CD8-positive, alpha-beta memory T cell (primary cell): Measurements from ENCODE around the gene AOPEP. TPM values are rescaled to one million over a fixed set of nuclear protein-coding genes. Genes with fewer than 3 reads are reported as not detected.

ENCODE experiments used
- CTCF ChIA-PET: fragments of 350-600 bp; sonication (Branson Sonifier 250); formaldehyde crosslinking; loops from one replicate; lab custom pipeline; 2021; ENCODE audit warnings: antibody characterized with exemption; lab: Charles Lee
- POLR2A ChIA-PET: fragments of 350-600 bp; sonication (Branson Sonifier 250); formaldehyde crosslinking; loops from one replicate; lab custom pipeline; 2021; ENCODE audit warnings: antibody characterized with exemption; lab: Charles Lee
- DNase-seq, 5 donors: peaks; one replicate each; pipeline versions ENCODE4 v3.0.0 to v3.0.0-alpha.2; 2020 to 2022; ENCODE audit warnings: mixed read lengths in 1 of 5
- H3K27ac ChIP-seq: one replicate; pipeline ENCODE4 v1.7.0; 2013; ENCODE audit warnings: low read depth, mild to moderate bottlenecking, low read length, moderate library complexity
- H3K27me3 ChIP-seq: 2 replicates; pipeline ENCODE4 v1.7.0; 2013; ENCODE audit warnings: low read length, mild to moderate bottlenecking; ENCODE audit not compliant: insufficient read depth, poor library complexity, severe bottlenecking
- H3K36me3 ChIP-seq: 2 replicates; pipeline ENCODE4 v1.7.0; 2013; ENCODE audit warnings: mild to moderate bottlenecking, low read length, moderate library complexity; ENCODE audit not compliant: insufficient read depth
- H3K4me1 ChIP-seq: 2 replicates; pipeline ENCODE4 v1.7.0; 2013; ENCODE audit warnings: mild to moderate bottlenecking, low read length, moderate library complexity; ENCODE audit not compliant: insufficient read depth
- H3K4me3 ChIP-seq: 2 replicates; pipeline ENCODE4 v1.7.0; 2013; ENCODE audit warnings: mild to moderate bottlenecking, low read length
- H3K9me3 ChIP-seq: 2 replicates; pipeline ENCODE4 v1.7.0; 2013; ENCODE audit warnings: mild to moderate bottlenecking, low read length
- H3K27ac Mint-ChIP-seq, 8 donors: one replicate each; pipeline ENCODE4 v1.8.0; 2020 to 2021; ENCODE audit warnings: mixed read lengths in 8 of 8, mild to moderate bottlenecking in 6 of 8, inconsistent platforms in 3 of 8, moderate library complexity in 3 of 8
- H3K27me3 Mint-ChIP-seq, 2 donors: one replicate each; pipeline ENCODE4 v1.8.0; 2020 to 2021; ENCODE audit warnings: mixed read lengths in 2 of 2, mild to moderate bottlenecking in 1 of 2, moderate library complexity in 1 of 2
- H3K36me3 Mint-ChIP-seq, 3 donors: one replicate each; pipeline ENCODE4 v1.8.0; 2020 to 2021; ENCODE audit warnings: mixed read lengths in 3 of 3, inconsistent platforms in 1 of 3, mild to moderate bottlenecking in 1 of 3
- H3K4me1 Mint-ChIP-seq, 3 donors: one replicate each; pipeline ENCODE4 v1.8.0; 2020 to 2021; ENCODE audit warnings: mixed read lengths in 3 of 3, inconsistent platforms in 1 of 3, mild to moderate bottlenecking in 1 of 3
- H3K4me3 Mint-ChIP-seq, 7 donors: one replicate each; pipeline ENCODE4 v1.8.0; 2020 to 2021; ENCODE audit warnings: mixed read lengths in 7 of 7, mild to moderate bottlenecking in 6 of 7, moderate library complexity in 4 of 7, inconsistent platforms in 2 of 7
- H3K9me3 Mint-ChIP-seq, 5 donors: one replicate each; pipeline ENCODE4 v1.8.0; 2020 to 2022; ENCODE audit warnings: mixed read lengths in 5 of 5, mild to moderate bottlenecking in 3 of 5, moderate library complexity in 2 of 5, inconsistent platforms in 1 of 5
- polyA plus RNA-seq: library from polyadenylated mRNA; unstranded; fragments of 300-500 nt; fragmentation: Illumina TruSeq; gene quantifications from one replicate; pipeline ENCODE4 v1.2.3, GENCODE V29; 2021
- total RNA-seq, 2 experiments: library from RNA; stranded (reverse); gene quantifications; one replicate each; pipeline ENCODE4 v1.2.3, GENCODE V29; 2021

The AOPEP gene
- total and polyA plus RNA-seq, 3 experiments from 2014 or later = 4.2 to 7.1 (median 6.9) TPM

DNA sequence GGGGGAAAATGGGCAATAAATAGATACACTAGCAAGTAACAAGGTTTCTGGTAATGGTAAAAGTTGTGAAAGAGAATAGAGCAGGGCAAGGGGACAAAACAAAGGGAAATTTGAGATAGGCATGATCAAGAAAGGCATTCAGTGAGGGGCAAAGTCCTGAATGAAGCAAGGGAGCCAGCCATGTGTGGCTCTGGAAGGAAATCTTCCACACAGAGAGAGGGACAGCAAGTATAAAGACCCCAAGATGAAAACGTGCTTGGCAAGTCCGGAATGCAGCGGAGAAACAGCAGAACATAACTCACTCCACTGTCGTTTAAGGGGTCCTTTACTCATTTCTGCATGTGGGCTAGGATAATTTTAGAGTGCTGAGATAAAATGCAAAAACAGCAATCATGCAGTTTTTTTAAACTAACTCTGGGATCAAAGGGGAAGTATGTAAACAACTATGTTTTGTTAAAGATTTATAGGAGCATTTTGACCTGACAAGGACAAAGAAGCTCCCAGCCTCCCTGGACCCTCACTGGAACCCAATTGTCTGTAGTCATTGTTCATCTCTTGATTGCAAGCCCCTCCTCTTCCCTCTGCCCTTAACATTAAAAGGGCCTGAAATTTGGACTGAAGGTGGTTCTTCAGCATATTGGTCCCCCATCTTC is 22.9 kb upstream of the AOPEP start:
- H3K27ac Mint-ChIP-seq = no peak overlapping the region
- CTCF ChIA-PET = interaction anchor here (1.0 kb wide), 1 partner anchor 22 kb away, joined by 3 read pairs; no protein-coding TSS in a partner anchor
- Histone ChIP-seq H3K4me3 (no peak overlapping the region), H3K27me3 (no peaks in the 10 kb centered on the region), H3K4me1 (no peaks in the 10 kb centered on the region), H3K9me3 (no peaks in the 10 kb centered on the region), H3K36me3 (no peaks in the 10 kb centered on the region), H3K27ac (no peak overlapping the region)
- H3K9me3 Mint-ChIP-seq = no peaks in the 10 kb centered on the region
- POLR2A ChIA-PET = no interaction called here
- no peak overlapping the region for H3K4me3 Mint-ChIP-seq
- H3K36me3 Mint-ChIP-seq = peaks cover 0 to 2% (median 0%) of the 10 kb centered on the region in 3 donors
- peaks cover 13 to 47% of the 10 kb centered on the region in 2 donors for H3K27me3 Mint-ChIP-seq
- no peak for DNase-seq
- no peaks in the 10 kb centered on the region for H3K4me1 Mint-ChIP-seq

DNA sequence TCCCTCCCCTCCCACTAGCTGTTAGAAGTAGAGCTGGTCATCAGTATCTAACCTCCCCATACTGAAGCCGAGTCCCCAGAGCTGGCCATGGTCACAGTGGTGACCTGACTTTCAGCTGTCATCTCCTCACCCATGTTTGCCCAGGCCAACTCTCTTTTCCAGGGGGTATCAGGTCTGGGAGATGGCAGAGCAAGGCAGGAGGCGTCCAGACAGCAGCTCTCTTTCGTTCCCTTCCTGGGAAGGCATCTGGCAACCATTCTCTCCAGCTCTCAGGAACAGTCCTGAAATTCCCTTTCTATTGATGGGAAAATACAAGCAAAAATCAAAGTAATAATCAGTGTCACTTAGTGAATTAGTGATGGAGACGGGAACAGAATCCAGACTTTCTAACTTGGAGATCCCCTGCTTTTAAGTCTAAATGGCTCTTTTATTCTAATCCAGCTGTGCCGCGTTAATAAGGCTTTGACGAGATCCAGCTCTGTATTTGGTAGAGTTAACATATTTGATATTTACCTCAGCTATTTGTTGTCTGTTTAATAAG is 21.3 kb upstream of the AOPEP start:
- Histone ChIP-seq H3K27ac (no peak overlapping the region), H3K9me3 (no peaks in the 10 kb centered on the region), H3K4me3 (no peak overlapping the region), H3K36me3 (no peaks in the 10 kb centered on the region), H3K4me1 (no peaks in the 10 kb centered on the region), H3K27me3 (no peaks in the 10 kb centered on the region)
- Mint-ChIP-seq H3K36me3 (no peaks in the 10 kb centered on the region), H3K27me3 (peaks cover 9 to 39% of the 10 kb centered on the region in 2 donors), H3K27ac (no peak overlapping the region), H3K9me3 (no peaks in the 10 kb centered on the region), H3K4me1 (no peaks in the 10 kb centered on the region), H3K4me3 (no peak overlapping the region)
- DNase-seq = no peak
- POLR2A ChIA-PET = interaction anchor here (0.6 kb wide), 1 partner anchor 36 kb away, joined by 3 read pairs; no protein-coding TSS in a partner anchor
- CTCF ChIA-PET = interaction anchor here (0.8 kb wide), 1 partner anchor 24 kb away, joined by 3 read pairs; no protein-coding TSS in a partner anchor

DNA sequence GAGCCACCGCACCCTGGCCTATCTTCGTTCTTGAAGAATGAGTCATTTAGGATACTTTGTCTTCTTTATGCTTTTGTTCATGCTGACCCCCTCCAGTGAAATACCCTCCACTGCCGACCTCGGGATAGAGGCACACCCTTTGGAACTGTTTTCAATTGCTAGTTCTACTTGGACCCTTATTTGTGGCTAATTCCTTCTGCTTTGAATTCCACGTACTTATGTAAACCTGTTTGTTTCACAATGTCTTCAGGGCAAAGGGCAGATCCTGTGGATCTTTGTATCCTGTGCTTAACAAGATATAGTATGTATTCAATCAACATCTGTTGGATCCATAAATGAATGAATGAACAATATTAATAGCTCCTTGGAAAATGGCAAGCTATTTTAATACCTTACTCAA is 19.6 kb upstream of the AOPEP start:
- H3K27ac ChIP-seq = no peak overlapping the region
- POLR2A ChIA-PET = no interaction called here

DNA sequence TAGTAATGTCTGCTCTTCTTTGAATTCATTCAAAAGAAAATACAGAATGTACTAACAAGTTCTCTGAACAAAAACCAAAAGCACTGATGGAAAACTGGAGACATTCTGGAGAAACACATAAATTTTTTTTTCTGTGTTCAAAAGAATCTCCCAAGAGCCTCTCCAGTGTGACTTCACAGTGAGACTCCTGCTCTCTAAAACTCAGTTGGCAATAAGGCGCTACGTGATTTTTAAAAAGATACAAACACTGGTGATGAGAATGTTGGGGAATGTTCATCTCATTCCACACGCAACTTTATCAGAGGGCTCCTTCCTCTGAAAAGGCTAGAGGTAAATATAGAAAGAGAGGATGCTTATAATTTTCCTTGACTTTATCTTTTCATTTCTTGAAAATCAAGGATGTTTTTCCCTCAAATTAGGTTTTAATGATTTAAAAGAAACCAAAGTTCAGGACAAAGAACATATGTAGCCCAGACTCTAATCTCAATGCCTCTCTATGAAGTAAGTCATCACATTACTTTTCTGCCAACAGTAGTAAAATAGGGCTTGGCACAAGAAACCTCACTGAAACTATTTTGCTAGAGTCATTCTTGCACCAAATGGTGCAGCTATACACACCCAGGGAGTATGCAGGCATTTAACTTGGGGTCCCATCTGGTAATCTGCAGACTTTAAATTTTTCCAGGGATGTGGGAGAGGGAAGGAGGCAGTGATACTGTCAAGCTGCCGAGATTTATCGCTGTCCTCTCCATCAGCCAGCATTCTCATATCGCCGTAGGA is 12.9 kb upstream of the AOPEP start:
- Mint-ChIP-seq H3K4me3 (no peak overlapping the region), H3K4me1 (no peaks in the 10 kb centered on the region), H3K27ac (no peak overlapping the region), H3K27me3 (peaks cover 10 to 59% of the 10 kb centered on the region in 2 donors), H3K9me3 (peaks cover 0 to 2% (median 0%) of the 10 kb centered on the region in 5 donors), H3K36me3 (no peaks in the 10 kb centered on the region)
- CTCF ChIA-PET = no interaction called here
- no peak overlapping the region for H3K4me3 ChIP-seq
- no peaks in the 10 kb centered on the region for H3K4me1 ChIP-seq
- DNase-seq = no peak
- H3K27me3 ChIP-seq = peaks cover 3% of the 10 kb centered on the region
- H3K27ac ChIP-seq = no peak overlapping the region
- no peaks in the 10 kb centered on the region for H3K36me3 ChIP-seq
- H3K9me3 ChIP-seq = no peaks in the 10 kb centered on the region
- POLR2A ChIA-PET = no interaction called here

More for the DNA sequence above, 19.6 kb upstream of the AOPEP start:
- no peaks in the 10 kb centered on the region for H3K9me3 Mint-ChIP-seq
- H3K4me1 ChIP-seq = no peaks in the 10 kb centered on the region
- no peaks in the 10 kb centered on the region for H3K36me3 ChIP-seq
- H3K9me3 ChIP-seq = no peaks in the 10 kb centered on the region
- H3K27me3 Mint-ChIP-seq = peaks cover 13 to 43% of the 10 kb centered on the region in 2 donors
- CTCF ChIA-PET = no interaction called here
- no peaks in the 10 kb centered on the region for H3K4me1 Mint-ChIP-seq
- no peak for DNase-seq
- no peaks in the 10 kb centered on the region for H3K36me3 Mint-ChIP-seq
- H3K27me3 ChIP-seq = no peaks in the 10 kb centered on the region
- no peak overlapping the region for H3K4me3 Mint-ChIP-seq
- no peak overlapping the region for H3K4me3 ChIP-seq
- H3K27ac Mint-ChIP-seq = no peak overlapping the region

DNA sequence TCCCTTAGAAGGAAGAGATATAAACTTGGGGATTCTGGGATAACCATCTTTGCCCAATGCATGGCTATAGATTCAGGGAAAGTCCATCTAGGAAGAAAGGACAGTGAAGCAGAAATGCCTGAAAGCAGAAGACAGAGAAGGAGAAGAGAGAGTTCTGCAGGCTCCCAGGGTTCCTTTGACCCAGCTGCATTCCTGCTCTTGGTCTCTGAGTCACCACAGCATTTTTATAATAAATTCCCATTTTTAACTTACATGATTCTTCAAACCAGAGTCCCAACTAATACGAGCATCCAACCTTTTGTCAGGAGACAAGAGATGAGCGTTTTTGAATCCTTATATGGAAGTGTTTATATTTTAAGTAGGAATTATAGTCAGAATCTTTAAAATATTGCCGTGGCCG is 12.0 kb upstream of the AOPEP start:
- Mint-ChIP-seq H3K4me3 (no peak overlapping the region), H3K36me3 (no peaks in the 10 kb centered on the region), H3K9me3 (peaks cover 0 to 2% (median 0%) of the 10 kb centered on the region in 5 donors), H3K27me3 (peaks cover 10 to 62% of the 10 kb centered on the region in 2 donors), H3K4me1 (no peaks in the 10 kb centered on the region), H3K27ac (no peak overlapping the region)
- CTCF ChIA-PET = no interaction called here
- H3K4me1 ChIP-seq = no peaks in the 10 kb centered on the region
- H3K27ac ChIP-seq = no peak overlapping the region
- H3K27me3 ChIP-seq = peaks cover 3% of the 10 kb centered on the region
- no peak for DNase-seq
- H3K36me3 ChIP-seq = no peaks in the 10 kb centered on the region
- no peak overlapping the region for H3K4me3 ChIP-seq
- H3K9me3 ChIP-seq = no peaks in the 10 kb centered on the region
- POLR2A ChIA-PET = no interaction called here

DNA sequence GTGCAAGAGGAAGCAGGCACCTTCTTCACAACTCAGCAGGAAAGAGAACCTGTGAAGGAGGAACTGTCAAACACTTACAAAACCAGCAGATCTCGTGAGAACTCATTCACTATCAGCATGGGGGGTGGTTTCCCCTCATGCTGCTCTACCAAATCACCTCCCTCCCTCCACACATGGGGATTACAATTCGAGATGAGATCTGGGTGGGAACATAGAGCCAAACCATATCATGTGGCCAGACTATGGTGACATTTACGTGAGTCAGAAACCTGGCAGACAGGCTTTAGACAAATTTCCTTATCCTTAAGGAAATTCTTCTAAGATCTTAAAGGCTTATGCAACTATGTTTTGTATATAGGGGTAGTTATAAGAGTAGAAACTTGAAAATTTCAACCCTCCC is 8.7 kb upstream of the AOPEP start:
- Mint-ChIP-seq H3K27me3 (peaks cover 5 to 45% of the 10 kb centered on the region in 2 donors), H3K4me3 (no peak overlapping the region)

DNA sequence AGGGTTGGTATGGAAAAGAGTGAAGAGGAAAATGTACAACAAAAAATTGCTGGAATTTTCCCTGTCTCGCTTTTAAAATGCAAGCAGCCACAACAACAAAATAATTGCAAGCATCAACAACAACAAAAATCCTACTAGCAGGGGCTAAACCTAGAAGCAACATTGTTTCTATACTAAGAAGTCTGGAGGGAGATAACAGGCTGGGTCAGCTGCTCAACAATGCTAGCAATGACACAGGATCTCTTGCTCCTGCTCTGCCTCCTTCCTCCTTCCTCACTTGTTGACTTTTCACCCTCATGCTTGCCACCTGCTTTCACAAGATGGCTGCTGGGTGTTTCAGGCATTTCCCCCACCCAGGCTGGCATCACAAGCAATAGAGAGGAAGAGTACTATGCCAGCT is 7.6 kb upstream of the AOPEP start:
- H3K27me3 ChIP-seq = no peaks in the 10 kb centered on the region
- Mint-ChIP-seq H3K27ac (no peak overlapping the region), H3K9me3 (peaks cover 0 to 2% (median 0%) of the 10 kb centered on the region in 5 donors), H3K4me3 (no peak overlapping the region), H3K27me3 (peaks cover 5 to 37% of the 10 kb centered on the region in 2 donors), H3K4me1 (no peaks in the 10 kb centered on the region), H3K36me3 (peaks cover 0 to 4% (median 0%) of the 10 kb centered on the region in 3 donors)
- no peak for DNase-seq
- H3K9me3 ChIP-seq = no peaks in the 10 kb centered on the region
- POLR2A ChIA-PET = no interaction called here
- H3K4me1 ChIP-seq = no peaks in the 10 kb centered on the region
- no peaks in the 10 kb centered on the region for H3K36me3 ChIP-seq
- H3K4me3 ChIP-seq = no peak overlapping the region
- CTCF ChIA-PET = no interaction called here
- H3K27ac ChIP-seq = no peak overlapping the region

More for the DNA sequence above, 8.7 kb upstream of the AOPEP start:
- Histone ChIP-seq H3K4me1 (no peaks in the 10 kb centered on the region), H3K4me3 (no peak overlapping the region), H3K27me3 (peaks cover 3% of the 10 kb centered on the region), H3K27ac (no peak overlapping the region), H3K36me3 (no peaks in the 10 kb centered on the region), H3K9me3 (no peaks in the 10 kb centered on the region)
- no peaks in the 10 kb centered on the region for H3K4me1 Mint-ChIP-seq
- no peak overlapping the region for H3K27ac Mint-ChIP-seq
- ChIA-PET POLR2A (interaction anchor here (0.6 kb wide), 1 partner anchor 181 kb away, joined by 8 read pairs; no protein-coding TSS in a partner anchor), CTCF (no interaction called here)
- H3K9me3 Mint-ChIP-seq = peaks cover 0 to 2% (median 0%) of the 10 kb centered on the region in 5 donors
- no peak for DNase-seq
- H3K36me3 Mint-ChIP-seq = no peaks in the 10 kb centered on the region

DNA sequence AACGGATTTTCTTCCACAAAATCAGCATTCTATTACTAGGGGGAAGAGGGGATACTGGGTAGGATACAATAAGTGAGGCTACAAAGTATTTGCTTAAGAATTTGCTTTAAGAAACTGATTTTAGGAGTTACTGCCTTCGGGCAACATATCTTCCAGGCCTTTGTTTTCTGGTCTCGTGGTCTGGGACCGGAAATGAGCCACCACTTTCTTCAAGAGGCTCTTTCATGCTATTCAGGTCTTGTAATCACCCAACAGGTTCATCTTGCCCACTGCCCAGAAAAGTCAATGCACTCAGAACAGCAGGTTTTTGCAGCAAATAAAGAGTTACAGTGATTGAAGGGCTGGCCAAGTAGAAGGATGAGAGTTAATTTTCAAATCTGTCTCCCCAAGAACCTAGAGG is 6.6 kb upstream of the AOPEP start:
- no peaks in the 10 kb centered on the region for H3K4me1 Mint-ChIP-seq
- CTCF ChIA-PET = no interaction called here

More for the DNA sequence above, 6.6 kb upstream of the AOPEP start:
- H3K9me3 ChIP-seq = no peaks in the 10 kb centered on the region
- H3K27ac ChIP-seq = no peak overlapping the region
- Mint-ChIP-seq H3K9me3 (peaks cover 0 to 2% (median 0%) of the 10 kb centered on the region in 5 donors), H3K27ac (no peak overlapping the region), H3K27me3 (peaks cover 0 to 30% of the 10 kb centered on the region in 2 donors), H3K36me3 (peaks cover 0 to 4% (median 0%) of the 10 kb centered on the region in 3 donors), H3K4me3 (no peak overlapping the region)
- no peaks in the 10 kb centered on the region for H3K27me3 ChIP-seq
- no peaks in the 10 kb centered on the region for H3K4me1 ChIP-seq
- no peak overlapping the region for H3K4me3 ChIP-seq
- POLR2A ChIA-PET = no interaction called here
- H3K36me3 ChIP-seq = no peaks in the 10 kb centered on the region
- DNase-seq = no peak
